PFSK-1 (cell line): ENCODE data around the gene CCDC158.

Source experiments
- FOXP2 ChIP-seq: optimal IDR thresholded peaks from 2 replicates; pipeline ENCODE3; 2011; ENCODE audit warnings: borderline replicate concordance, control low read depth, inconsistent platforms; ENCODE audit not compliant: insufficient read depth; ENCODE audit errors: extremely low read length, extremely low read depth
- POLR2AphosphoS5 ChIP-seq: IDR thresholded peaks from 2 replicates; pipeline ENCODE4 v1.6.1; 2012; ENCODE audit warnings: low read depth, mild to moderate bottlenecking, control low read depth, low read length, moderate library complexity
- SIN3A ChIP-seq: IDR thresholded peaks from 2 replicates; pipeline ENCODE4 v1.6.1; 2012; ENCODE audit warnings: mild to moderate bottlenecking, low read length, moderate library complexity, borderline replicate concordance; ENCODE audit not compliant: insufficient read depth
- TAF1 ChIP-seq: IDR thresholded peaks from 2 replicates; pipeline ENCODE4 v1.6.1; 2012; ENCODE audit warnings: low read length, control low read depth, borderline replicate concordance; ENCODE audit not compliant: insufficient read depth
- TF ChIP-seq, protein P1 (sequence below), 2 experiments: IDR thresholded peaks; 2 replicates each; pipeline versions ENCODE4 v1.6.1 to v1.8.0; 2011 to 2012; ENCODE audit warnings: low read depth in 2 of 2, low read length in 2 of 2, control low read depth in 1 of 2, inconsistent platforms in 1 of 2, mild to moderate bottlenecking in 1 of 2, moderate library complexity in 1 of 2; ENCODE audit not compliant: insufficient read depth in 1 of 2

CCDC158 gene

GRCh38 chr4:76308548-76308947, 112.4 kb downstream of the CCDC158 start:
- no peak for TF ChIP-seq SIN3A
- no peak for TF ChIP-seq TAF1
- TF ChIP-seq, protein P1, sequence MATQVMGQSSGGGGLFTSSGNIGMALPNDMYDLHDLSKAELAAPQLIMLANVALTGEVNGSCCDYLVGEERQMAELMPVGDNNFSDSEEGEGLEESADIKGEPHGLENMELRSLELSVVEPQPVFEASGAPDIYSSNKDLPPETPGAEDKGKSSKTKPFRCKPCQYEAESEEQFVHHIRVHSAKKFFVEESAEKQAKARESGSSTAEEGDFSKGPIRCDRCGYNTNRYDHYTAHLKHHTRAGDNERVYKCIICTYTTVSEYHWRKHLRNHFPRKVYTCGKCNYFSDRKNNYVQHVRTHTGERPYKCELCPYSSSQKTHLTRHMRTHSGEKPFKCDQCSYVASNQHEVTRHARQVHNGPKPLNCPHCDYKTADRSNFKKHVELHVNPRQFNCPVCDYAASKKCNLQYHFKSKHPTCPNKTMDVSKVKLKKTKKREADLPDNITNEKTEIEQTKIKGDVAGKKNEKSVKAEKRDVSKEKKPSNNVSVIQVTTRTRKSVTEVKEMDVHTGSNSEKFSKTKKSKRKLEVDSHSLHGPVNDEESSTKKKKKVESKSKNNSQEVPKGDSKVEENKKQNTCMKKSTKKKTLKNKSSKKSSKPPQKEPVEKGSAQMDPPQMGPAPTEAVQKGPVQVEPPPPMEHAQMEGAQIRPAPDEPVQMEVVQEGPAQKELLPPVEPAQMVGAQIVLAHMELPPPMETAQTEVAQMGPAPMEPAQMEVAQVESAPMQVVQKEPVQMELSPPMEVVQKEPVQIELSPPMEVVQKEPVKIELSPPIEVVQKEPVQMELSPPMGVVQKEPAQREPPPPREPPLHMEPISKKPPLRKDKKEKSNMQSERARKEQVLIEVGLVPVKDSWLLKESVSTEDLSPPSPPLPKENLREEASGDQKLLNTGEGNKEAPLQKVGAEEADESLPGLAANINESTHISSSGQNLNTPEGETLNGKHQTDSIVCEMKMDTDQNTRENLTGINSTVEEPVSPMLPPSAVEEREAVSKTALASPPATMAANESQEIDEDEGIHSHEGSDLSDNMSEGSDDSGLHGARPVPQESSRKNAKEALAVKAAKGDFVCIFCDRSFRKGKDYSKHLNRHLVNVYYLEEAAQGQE (IDR thresholded peaks at IDR 0.05; ENCODE audit: insufficient read depth in 1 of 2, low read depth in 2 of 2, low read length in 2 of 2), result no peak
- TF ChIP-seq POLR2AphosphoS5, result no peak
- TF ChIP-seq FOXP2, result no peak

DNA sequence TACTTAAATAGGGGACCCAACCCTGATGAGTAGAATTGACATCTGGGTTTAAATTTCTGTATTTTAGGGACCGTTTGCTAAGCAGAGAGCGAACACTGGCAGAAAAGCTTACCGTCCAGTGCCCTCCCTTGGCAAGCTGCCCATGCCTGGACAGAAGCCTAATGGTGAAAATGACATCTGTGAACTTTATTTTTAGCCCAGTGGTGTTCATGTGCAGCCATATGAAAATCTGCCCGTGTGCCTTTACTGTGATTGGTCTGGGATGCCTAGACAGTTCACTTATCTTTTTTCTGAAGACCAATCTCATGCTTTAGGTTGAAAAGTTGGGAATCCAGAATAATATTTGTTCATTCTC, 113.3 kb downstream of the CCDC158 start:
- TF ChIP-seq, protein P1 (IDR thresholded peaks at IDR 0.05; ENCODE audit: insufficient read depth in 1 of 2, low read depth in 2 of 2, low read length in 2 of 2), result no peak
- TF ChIP-seq FOXP2, result no peak
- TF ChIP-seq TAF1, result no peak
- no peak for TF ChIP-seq POLR2AphosphoS5
- no peak for TF ChIP-seq SIN3A

DNA sequence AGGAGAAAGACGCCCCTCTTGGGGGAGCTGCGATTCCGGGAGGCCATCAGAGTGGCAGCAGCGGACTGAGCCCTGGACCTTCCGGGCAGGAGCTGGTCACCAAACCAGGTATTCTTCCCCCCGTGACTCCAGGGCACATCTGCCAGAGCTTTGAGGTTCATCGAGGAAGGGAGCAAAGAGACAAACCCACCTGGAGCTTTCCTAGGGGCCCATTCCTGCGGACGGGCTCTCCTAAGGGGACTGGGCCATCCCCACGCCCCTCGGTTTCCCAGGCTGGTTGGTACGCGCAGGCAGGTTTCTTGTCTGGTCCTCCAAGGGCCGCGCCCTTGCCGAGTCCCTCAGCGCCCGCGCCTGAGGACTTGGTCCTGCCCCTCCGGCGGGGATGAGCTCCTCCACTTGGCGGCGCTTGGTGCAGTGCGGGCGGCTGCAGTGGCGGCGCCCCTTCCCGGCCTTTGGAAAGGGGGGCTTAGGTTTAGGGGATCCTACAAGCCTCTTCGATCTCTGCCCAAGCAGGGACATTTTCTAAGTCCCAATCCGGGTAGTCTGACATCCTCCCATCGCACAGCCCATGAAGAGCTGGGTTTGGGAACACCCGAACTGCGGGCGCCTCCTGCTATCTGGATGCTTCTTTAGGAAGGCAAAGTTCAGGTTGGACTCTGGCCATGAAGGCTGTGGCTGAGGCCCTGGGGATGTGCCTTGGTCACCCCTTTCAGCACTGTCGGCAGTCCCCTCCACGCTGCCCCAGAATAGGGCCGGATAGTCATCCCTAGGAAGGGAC, 113.9 kb downstream of the CCDC158 start:
- no peak for TF ChIP-seq SIN3A
- TF ChIP-seq, protein P1 (IDR thresholded peaks at IDR 0.05; ENCODE audit: insufficient read depth in 1 of 2, low read depth in 2 of 2, low read length in 2 of 2), result no peak
- no peak for TF ChIP-seq POLR2AphosphoS5
- TF ChIP-seq TAF1, result no peak
- no peak for TF ChIP-seq FOXP2

DNA sequence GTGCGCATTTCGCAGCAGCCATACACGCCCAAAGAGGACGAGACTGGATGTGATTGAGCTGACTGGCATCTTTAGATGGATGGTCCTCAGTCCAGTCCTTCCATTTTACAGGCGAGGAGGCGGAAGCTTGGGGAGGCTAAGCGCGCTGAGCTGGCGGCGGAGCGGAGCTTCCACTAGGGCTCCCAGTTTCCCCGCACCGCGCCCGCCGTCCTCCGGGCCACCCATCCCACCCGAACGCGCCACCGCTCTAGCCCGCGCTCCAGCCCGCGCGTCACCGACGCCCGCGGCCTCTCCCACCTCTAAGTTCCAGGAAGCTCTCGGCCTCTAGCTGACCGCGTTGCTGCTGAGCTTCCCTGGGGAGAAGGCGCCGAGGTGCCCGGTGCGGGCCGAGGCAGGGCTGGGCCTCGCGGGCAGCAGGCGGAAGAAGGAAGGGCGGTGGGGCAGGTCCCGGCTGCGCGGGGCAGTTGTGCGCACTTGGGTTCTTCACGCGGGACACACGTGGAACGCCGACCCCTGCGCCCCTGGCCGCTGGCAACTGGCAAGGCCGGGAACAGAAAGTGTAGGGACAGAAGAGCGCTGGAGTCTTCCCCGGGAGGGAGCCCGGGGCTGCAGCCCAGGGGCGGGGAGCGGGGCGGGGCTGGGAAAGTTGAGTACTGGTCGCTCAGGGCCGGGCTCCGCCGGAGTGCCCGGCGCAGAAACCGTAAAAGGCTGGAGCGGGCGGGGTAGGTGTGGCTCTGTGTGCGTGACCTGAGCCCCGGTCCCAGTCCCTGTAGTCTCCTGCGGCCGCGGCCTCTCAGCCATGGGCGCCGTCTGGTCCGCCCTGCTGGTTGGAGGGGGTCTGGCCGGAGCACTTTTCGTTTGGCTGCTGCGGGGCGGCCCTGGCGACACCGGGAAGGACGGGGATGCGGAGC, 114.7 kb downstream of the CCDC158 start, which contains the start of gene STBD1:
TSS of gene STBD1 (plus strand) at position 763 of the 911 bp plus-strand sequence. CDS start at position 800, 37 bp downstream.
- no peak for TF ChIP-seq SIN3A

GRCh38 chr4:76305033-76305687, 115.8 kb downstream of the CCDC158 start:
- TF ChIP-seq, protein P1 (IDR thresholded peaks at IDR 0.05; ENCODE audit: insufficient read depth in 1 of 2, low read depth in 2 of 2, low read length in 2 of 2), result no peak
- TF ChIP-seq TAF1 (no peak), SIN3A (no peak), POLR2AphosphoS5 (no peak), FOXP2 (no peak)
